SK-N-SH treated with all-trans-retinoic acid at 6 μM for 48 hours (cell line): Measurements from ENCODE around the gene UNC80.

Source experiments
- ATAC-seq: fragments of 200-7000 bp; cut with Tn5 transposase; 3 replicates; pipeline ENCODE4 v1.9.1; 2020; ENCODE audit warnings: mild to moderate bottlenecking, moderate library complexity
- ARNTL ChIP-seq: fragments of 450-650 bp; formaldehyde crosslinking; IDR thresholded peaks from 2 replicates; pipeline ENCODE4 v1.5.0; 2020; ENCODE audit warnings: low read depth, mild to moderate bottlenecking, moderate library complexity, borderline replicate concordance
- BACH2 ChIP-seq: fragments of 250-450 bp; sonication (Bioruptor Pico); IDR thresholded peaks from 2 replicates; pipeline ENCODE4 v1.9.0; 2021; ENCODE audit warnings: mild to moderate bottlenecking, borderline replicate concordance
- CSDC2 ChIP-seq: fragments of 250-450 bp; sonication (Bioruptor Pico); IDR thresholded peaks from 2 replicates; pipeline ENCODE4 v1.5.0; 2020; ENCODE audit warnings: mild to moderate bottlenecking, moderate library complexity
- ESRRG ChIP-seq: fragments of 250-450 bp; sonication (Bioruptor Pico); IDR thresholded peaks from 2 replicates; pipeline ENCODE4 v1.6.1; 2021; ENCODE audit warnings: mild to moderate bottlenecking
- GLIS3 ChIP-seq: fragments of 250-450 bp; sonication (Bioruptor Pico); IDR thresholded peaks from 2 replicates; pipeline ENCODE4 v1.5.0; 2020; ENCODE audit warnings: mild to moderate bottlenecking, moderate library complexity
- ISL1 ChIP-seq: fragments of 250-450 bp; sonication (Bioruptor Pico); IDR thresholded peaks from 2 replicates; pipeline ENCODE4 v2.1.2; 2022; ENCODE audit warnings: mild to moderate bottlenecking, moderate library complexity
- OSR1 ChIP-seq: fragments of 250-450 bp; sonication (Bioruptor Pico); IDR thresholded peaks from 2 replicates; pipeline ENCODE4 v1.8.0; 2022; ENCODE audit warnings: moderate library complexity, mild to moderate bottlenecking, inconsistent platforms
- PPARA ChIP-seq: fragments of 250-450 bp; sonication (Bioruptor Pico); IDR thresholded peaks from 2 replicates; pipeline ENCODE4 v1.5.0; 2020; ENCODE audit warnings: mild to moderate bottlenecking, borderline replicate concordance
- RARB ChIP-seq: fragments of 250-450 bp; sonication (Bioruptor Pico); IDR thresholded peaks from 2 replicates; pipeline ENCODE4 v1.8.0; 2021; ENCODE audit warnings: mild to moderate bottlenecking, moderate library complexity
- SNAI2 ChIP-seq: fragments of 250-450 bp; sonication (Bioruptor Pico); IDR thresholded peaks from 2 replicates; pipeline ENCODE4 v1.5.0; 2020; ENCODE audit warnings: mild to moderate bottlenecking, moderate library complexity
- TCF4 ChIP-seq: fragments of 250-450 bp; sonication (Bioruptor Pico); IDR thresholded peaks from 2 replicates; pipeline ENCODE4 v1.8.0; 2021; ENCODE audit warnings: mild to moderate bottlenecking, moderate library complexity, borderline replicate concordance
- TOX ChIP-seq: fragments of 250-450 bp; sonication (Bioruptor Pico); IDR thresholded peaks from 2 replicates; pipeline ENCODE4 v1.8.0; 2021; ENCODE audit warnings: mild to moderate bottlenecking, moderate library complexity, borderline replicate concordance
- ZC3H10 ChIP-seq: fragments of 250-450 bp; sonication (Bioruptor Pico); IDR thresholded peaks from 2 replicates; pipeline ENCODE4 v1.5.1; 2021; ENCODE audit warnings: mild to moderate bottlenecking, moderate library complexity
- ZFP3 ChIP-seq: fragments of 250-450 bp; sonication (Bioruptor Pico); IDR thresholded peaks from 2 replicates; pipeline ENCODE4 v1.5.0; 2020; ENCODE audit warnings: mild to moderate bottlenecking, moderate library complexity
- ZFP30 ChIP-seq: fragments of 450-650 bp; formaldehyde crosslinking; IDR thresholded peaks from 2 replicates; pipeline ENCODE4 v1.5.0; 2022; ENCODE audit warnings: mild to moderate bottlenecking, moderate library complexity
- ZNF565 ChIP-seq: fragments of 450-650 bp; formaldehyde crosslinking; conservative IDR thresholded peaks from 2 replicates; pipeline ENCODE4 v1.5.0; 2020; ENCODE audit warnings: low read depth, mild to moderate bottlenecking, moderate library complexity
- ZNF70 ChIP-seq: fragments of 450-650 bp; formaldehyde crosslinking; IDR thresholded peaks from 2 replicates; pipeline ENCODE4 v1.5.0; 2020; ENCODE audit warnings: mild to moderate bottlenecking, moderate library complexity
- ZNF8 ChIP-seq: fragments of 450-650 bp; formaldehyde crosslinking; IDR thresholded peaks from 2 replicates; pipeline ENCODE4 v1.5.0; 2020; ENCODE audit warnings: mild to moderate bottlenecking, moderate library complexity
- TF ChIP-seq, protein P1 (sequence below): fragments of 250-450 bp; sonication (Bioruptor Pico); IDR thresholded peaks from 2 replicates; pipeline ENCODE4 v1.8.0; 2020; ENCODE audit warnings: mild to moderate bottlenecking, moderate library complexity, borderline replicate concordance
- TF ChIP-seq, protein P2 (sequence below): fragments of 250-450 bp; sonication (Bioruptor Pico); IDR thresholded peaks from 2 replicates; pipeline ENCODE4 v1.5.1; 2021; ENCODE audit warnings: mild to moderate bottlenecking, moderate library complexity
- TF ChIP-seq, protein P3 (sequence below): fragments of 250-450 bp; sonication (Bioruptor Pico); IDR thresholded peaks from 2 replicates; pipeline ENCODE4 v1.5.1; 2020; ENCODE audit warnings: low read depth, mild to moderate bottlenecking, moderate library complexity
- TF ChIP-seq, protein P4 (sequence below): fragments of 250-450 bp; sonication (Bioruptor Pico); IDR thresholded peaks from 2 replicates; pipeline ENCODE4 v1.5.0; 2020; ENCODE audit warnings: mild to moderate bottlenecking, moderate library complexity
- TF ChIP-seq, protein P5 (sequence below): fragments of 250-450 bp; sonication (Bioruptor Pico); IDR thresholded peaks from 2 replicates; pipeline ENCODE4 v1.8.0; 2021; ENCODE audit warnings: low read depth, mild to moderate bottlenecking, moderate library complexity, borderline replicate concordance

Gene UNC80

DNA sequence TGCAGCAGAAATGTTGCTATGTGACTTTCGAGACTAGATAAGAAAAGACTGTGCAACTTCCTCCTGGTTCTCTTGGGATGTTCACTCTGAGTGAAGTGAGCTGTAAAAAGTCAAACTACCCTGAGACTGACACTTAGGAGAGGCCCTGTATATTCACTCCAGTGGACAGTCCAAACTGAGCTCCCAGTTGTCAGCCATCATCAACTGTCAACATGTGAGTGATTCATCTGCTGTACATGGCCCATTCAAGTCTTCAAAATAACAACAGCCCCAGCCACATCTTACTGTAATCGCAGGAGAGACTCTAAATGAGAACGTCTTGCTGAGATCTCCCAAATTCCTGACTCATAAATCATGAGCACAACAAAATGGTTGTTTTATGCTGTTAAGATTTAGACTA lies 8.5 kb upstream of the UNC80 start:
- ATAC-seq: no peak
- TF ChIP-seq ESRRG: no peak
- TF ChIP-seq ZC3H10 (CRISPR knock-in tag): no peak
- no peak for TF ChIP-seq CSDC2 (CRISPR knock-in tag)
- no peak for TF ChIP-seq GLIS3
- no peak for TF ChIP-seq TOX (CRISPR knock-in tag)
- TF ChIP-seq, protein P1, sequence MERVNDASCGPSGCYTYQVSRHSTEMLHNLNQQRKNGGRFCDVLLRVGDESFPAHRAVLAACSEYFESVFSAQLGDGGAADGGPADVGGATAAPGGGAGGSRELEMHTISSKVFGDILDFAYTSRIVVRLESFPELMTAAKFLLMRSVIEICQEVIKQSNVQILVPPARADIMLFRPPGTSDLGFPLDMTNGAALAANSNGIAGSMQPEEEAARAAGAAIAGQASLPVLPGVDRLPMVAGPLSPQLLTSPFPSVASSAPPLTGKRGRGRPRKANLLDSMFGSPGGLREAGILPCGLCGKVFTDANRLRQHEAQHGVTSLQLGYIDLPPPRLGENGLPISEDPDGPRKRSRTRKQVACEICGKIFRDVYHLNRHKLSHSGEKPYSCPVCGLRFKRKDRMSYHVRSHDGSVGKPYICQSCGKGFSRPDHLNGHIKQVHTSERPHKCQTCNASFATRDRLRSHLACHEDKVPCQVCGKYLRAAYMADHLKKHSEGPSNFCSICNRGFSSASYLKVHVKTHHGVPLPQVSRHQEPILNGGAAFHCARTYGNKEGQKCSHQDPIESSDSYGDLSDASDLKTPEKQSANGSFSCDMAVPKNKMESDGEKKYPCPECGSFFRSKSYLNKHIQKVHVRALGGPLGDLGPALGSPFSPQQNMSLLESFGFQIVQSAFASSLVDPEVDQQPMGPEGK (CRISPR knock-in tag): no peak
- no peak for TF ChIP-seq ZFP3 (CRISPR knock-in tag)
- TF ChIP-seq ISL1 (CRISPR knock-in tag): no peak
- no peak for TF ChIP-seq ZNF8 (CRISPR knock-in tag)
- TF ChIP-seq, protein P2, sequence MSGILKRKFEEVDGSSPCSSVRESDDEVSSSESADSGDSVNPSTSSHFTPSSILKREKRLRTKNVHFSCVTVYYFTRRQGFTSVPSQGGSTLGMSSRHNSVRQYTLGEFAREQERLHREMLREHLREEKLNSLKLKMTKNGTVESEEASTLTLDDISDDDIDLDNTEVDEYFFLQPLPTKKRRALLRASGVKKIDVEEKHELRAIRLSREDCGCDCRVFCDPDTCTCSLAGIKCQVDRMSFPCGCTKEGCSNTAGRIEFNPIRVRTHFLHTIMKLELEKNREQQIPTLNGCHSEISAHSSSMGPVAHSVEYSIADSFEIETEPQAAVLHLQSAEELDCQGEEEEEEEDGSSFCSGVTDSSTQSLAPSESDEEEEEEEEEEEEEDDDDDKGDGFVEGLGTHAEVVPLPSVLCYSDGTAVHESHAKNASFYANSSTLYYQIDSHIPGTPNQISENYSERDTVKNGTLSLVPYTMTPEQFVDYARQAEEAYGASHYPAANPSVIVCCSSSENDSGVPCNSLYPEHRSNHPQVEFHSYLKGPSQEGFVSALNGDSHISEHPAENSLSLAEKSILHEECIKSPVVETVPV (CRISPR knock-in tag): no peak
- TF ChIP-seq ARNTL (CRISPR knock-in tag): no peak
- no peak for TF ChIP-seq BACH2 (CRISPR knock-in tag)
- no peak for TF ChIP-seq ZFP30
- TF ChIP-seq, protein P3, sequence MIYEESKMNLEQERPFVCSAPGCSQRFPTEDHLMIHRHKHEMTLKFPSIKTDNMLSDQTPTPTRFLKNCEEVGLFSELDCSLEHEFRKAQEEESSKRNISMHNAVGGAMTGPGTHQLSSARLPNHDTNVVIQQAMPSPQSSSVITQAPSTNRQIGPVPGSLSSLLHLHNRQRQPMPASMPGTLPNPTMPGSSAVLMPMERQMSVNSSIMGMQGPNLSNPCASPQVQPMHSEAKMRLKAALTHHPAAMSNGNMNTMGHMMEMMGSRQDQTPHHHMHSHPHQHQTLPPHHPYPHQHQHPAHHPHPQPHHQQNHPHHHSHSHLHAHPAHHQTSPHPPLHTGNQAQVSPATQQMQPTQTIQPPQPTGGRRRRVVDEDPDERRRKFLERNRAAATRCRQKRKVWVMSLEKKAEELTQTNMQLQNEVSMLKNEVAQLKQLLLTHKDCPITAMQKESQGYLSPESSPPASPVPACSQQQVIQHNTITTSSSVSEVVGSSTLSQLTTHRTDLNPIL (CRISPR knock-in tag): no peak
- TF ChIP-seq RARB: no peak

DNA sequence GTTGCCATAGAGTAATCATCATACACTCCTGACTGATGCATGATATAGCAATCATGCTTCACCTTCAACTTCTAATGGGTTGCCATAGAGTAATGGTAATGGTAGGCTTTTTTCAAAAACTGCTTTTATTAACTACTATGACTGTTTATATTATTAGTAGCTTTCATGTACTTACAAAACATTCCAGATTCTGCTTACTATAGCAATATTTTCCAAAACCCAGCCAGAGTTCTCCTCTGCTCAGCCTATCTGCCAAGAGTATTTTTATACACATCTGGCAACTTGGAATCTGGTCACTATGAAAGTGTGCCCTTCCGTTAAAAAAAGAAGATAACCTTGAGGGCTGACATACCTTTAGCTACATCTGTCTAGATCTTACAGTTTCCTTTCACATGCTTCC lies 5.0 kb upstream of the UNC80 start:
- TF ChIP-seq PPARA (CRISPR knock-in tag) (no peak), ARNTL (CRISPR knock-in tag) (no peak), ZNF70 (CRISPR knock-in tag) (no peak), OSR1 (CRISPR knock-in tag) (no peak), ZFP3 (CRISPR knock-in tag) (no peak), ZNF565 (no peak), CSDC2 (CRISPR knock-in tag) (no peak), ISL1 (CRISPR knock-in tag) (no peak), TCF4 (CRISPR knock-in tag) (no peak), SNAI2 (CRISPR knock-in tag) (no peak), ZC3H10 (CRISPR knock-in tag) (no peak), ZNF8 (CRISPR knock-in tag) (no peak), ESRRG (no peak), ZFP30 (no peak), BACH2 (CRISPR knock-in tag) (no peak), RARB (no peak)
- TF ChIP-seq, protein P1 (CRISPR knock-in tag): no peak
- TF ChIP-seq, protein P4, sequence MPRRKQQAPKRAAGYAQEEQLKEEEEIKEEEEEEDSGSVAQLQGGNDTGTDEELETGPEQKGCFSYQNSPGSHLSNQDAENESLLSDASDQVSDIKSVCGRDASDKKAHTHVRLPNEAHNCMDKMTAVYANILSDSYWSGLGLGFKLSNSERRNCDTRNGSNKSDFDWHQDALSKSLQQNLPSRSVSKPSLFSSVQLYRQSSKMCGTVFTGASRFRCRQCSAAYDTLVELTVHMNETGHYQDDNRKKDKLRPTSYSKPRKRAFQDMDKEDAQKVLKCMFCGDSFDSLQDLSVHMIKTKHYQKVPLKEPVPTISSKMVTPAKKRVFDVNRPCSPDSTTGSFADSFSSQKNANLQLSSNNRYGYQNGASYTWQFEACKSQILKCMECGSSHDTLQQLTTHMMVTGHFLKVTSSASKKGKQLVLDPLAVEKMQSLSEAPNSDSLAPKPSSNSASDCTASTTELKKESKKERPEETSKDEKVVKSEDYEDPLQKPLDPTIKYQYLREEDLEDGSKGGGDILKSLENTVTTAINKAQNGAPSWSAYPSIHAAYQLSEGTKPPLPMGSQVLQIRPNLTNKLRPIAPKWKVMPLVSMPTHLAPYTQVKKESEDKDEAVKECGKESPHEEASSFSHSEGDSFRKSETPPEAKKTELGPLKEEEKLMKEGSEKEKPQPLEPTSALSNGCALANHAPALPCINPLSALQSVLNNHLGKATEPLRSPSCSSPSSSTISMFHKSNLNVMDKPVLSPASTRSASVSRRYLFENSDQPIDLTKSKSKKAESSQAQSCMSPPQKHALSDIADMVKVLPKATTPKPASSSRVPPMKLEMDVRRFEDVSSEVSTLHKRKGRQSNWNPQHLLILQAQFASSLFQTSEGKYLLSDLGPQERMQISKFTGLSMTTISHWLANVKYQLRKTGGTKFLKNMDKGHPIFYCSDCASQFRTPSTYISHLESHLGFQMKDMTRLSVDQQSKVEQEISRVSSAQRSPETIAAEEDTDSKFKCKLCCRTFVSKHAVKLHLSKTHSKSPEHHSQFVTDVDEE: no peak
- TF ChIP-seq, protein P2 (CRISPR knock-in tag): no peak
- TF ChIP-seq, protein P5, sequence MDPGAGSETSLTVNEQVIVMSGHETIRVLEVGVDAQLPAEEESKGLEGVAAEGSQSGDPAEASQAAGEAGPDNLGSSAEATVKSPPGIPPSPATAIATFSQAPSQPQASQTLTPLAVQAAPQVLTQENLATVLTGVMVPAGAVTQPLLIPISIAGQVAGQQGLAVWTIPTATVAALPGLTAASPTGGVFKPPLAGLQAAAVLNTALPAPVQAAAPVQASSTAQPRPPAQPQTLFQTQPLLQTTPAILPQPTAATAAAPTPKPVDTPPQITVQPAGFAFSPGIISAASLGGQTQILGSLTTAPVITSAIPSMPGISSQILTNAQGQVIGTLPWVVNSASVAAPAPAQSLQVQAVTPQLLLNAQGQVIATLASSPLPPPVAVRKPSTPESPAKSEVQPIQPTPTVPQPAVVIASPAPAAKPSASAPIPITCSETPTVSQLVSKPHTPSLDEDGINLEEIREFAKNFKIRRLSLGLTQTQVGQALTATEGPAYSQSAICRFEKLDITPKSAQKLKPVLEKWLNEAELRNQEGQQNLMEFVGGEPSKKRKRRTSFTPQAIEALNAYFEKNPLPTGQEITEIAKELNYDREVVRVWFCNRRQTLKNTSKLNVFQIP (CRISPR knock-in tag): no peak
- TF ChIP-seq, all 23 proteins: peak for 0
- ATAC-seq: no peak
